GM23338 (cell line): ENCODE data around the gene PIAS1. TPM values are rescaled to one million over a fixed set of nuclear protein-coding genes. Genes with fewer than 3 reads are reported as not detected.

Source experiments
- ATAC-seq: fragments of 200-7000 bp; cut with Tn5 transposase; 3 replicates; pipeline ENCODE4 v1.9.1; 2020
- DNase-seq: peaks from one replicate; pipeline ENCODE4 v3.0.0-alpha.2; 2015; ENCODE audit warnings: low spot score
- H2AFZ ChIP-seq: fragments of 200-600 bp; sonication (generic); 2 replicates; pipeline ENCODE4 v1.8.0; 2016; ENCODE audit warnings: antibody characterized with exemption, mild to moderate bottlenecking, moderate library complexity
- H3F3A ChIP-seq: fragments of 200-600 bp; sonication (generic); replicated peaks from 2 replicates; pipeline ENCODE4 v1.8.0; 2017; ENCODE audit warnings: antibody characterized with exemption, mixed run types, low read depth
- H3K27ac ChIP-seq: fragments of 200-600 bp; sonication (generic); 2 replicates; pipeline ENCODE4 v1.6.1; 2016; ENCODE audit warnings: low read depth
- H3K27me3 ChIP-seq: fragments of 200-600 bp; sonication (generic); 2 replicates; pipeline ENCODE4 v1.8.0; 2016; ENCODE audit warnings: mild to moderate bottlenecking, mixed run types, moderate library complexity; ENCODE audit not compliant: insufficient read depth
- H3K36me3 ChIP-seq: fragments of 200-600 bp; sonication (generic); 2 replicates; pipeline ENCODE4 v1.8.0; 2016; ENCODE audit warnings: mild to moderate bottlenecking; ENCODE audit not compliant: insufficient read depth
- H3K4me1 ChIP-seq: fragments of 200-600 bp; sonication (generic); 2 replicates; pipeline ENCODE4 v1.8.0; 2016; ENCODE audit warnings: mild to moderate bottlenecking, moderate library complexity; ENCODE audit not compliant: insufficient read depth
- H3K4me2 ChIP-seq: fragments of 200-600 bp; sonication (generic); 2 replicates; pipeline ENCODE4 v1.7.1; 2017; ENCODE audit warnings: mixed run types
- H3K4me3 ChIP-seq: fragments of 200-600 bp; sonication (generic); 2 replicates; pipeline ENCODE4 v1.6.1; 2016; ENCODE audit warnings: mixed run types
- H3K79me2 ChIP-seq: fragments of 200-600 bp; sonication (generic); replicated peaks from 2 replicates; pipeline ENCODE4 v1.8.0; 2017; ENCODE audit warnings: mild to moderate bottlenecking; ENCODE audit not compliant: insufficient read depth
- H3K9me2 ChIP-seq: fragments of 200-600 bp; sonication (generic); 2 replicates; pipeline ENCODE4 v1.8.0; 2017; ENCODE audit not compliant: insufficient read depth
- H4K20me1 ChIP-seq: fragments of 200-600 bp; sonication (generic); replicated peaks from 2 replicates; pipeline ENCODE4 v1.8.0; 2017; ENCODE audit warnings: mild to moderate bottlenecking; ENCODE audit not compliant: insufficient read depth
- H3K27ac Mint-ChIP-seq: 2 replicates; pipeline ENCODE4 v1.8.0; 2020; ENCODE audit warnings: inconsistent platforms, mild to moderate bottlenecking, moderate library complexity, mixed read lengths
- H3K27me3 Mint-ChIP-seq: 3 replicates; pipeline ENCODE4 v1.8.0; 2022; ENCODE audit warnings: low read depth, mild to moderate bottlenecking, moderate library complexity, mixed read lengths, inconsistent platforms; ENCODE audit not compliant: insufficient read depth, poor library complexity
- H3K36me3 Mint-ChIP-seq: 3 replicates; pipeline ENCODE4 v1.8.0; 2021; ENCODE audit warnings: low read depth, mild to moderate bottlenecking, inconsistent platforms, moderate library complexity, mixed read lengths
- H3K4me1 Mint-ChIP-seq: 3 replicates; pipeline ENCODE4 v1.8.0; 2020; ENCODE audit warnings: mild to moderate bottlenecking, inconsistent platforms, mixed read lengths
- H3K4me3 Mint-ChIP-seq: 3 replicates; pipeline ENCODE4 v1.8.0; 2021; ENCODE audit warnings: moderate library complexity, mild to moderate bottlenecking, inconsistent platforms, mixed read lengths
- H3K9me3 Mint-ChIP-seq: 3 replicates; pipeline ENCODE4 v1.8.0; 2020; ENCODE audit warnings: moderate library complexity, mild to moderate bottlenecking, inconsistent platforms, mixed read lengths
- CREB1 ChIP-seq: fragments of 250-450 bp; sonication (Bioruptor Pico); IDR thresholded peaks from 2 replicates; pipeline ENCODE4 v1.5.0; 2020; ENCODE audit warnings: low read depth, mild to moderate bottlenecking, moderate library complexity
- EZH2 ChIP-seq: fragments of 200-600 bp; sonication (generic); IDR thresholded peaks from one replicate; pipeline ENCODE4 v1.8.0; 2017; ENCODE audit warnings: antibody characterized with exemption, mild to moderate bottlenecking, low read depth; ENCODE audit not compliant: unreplicated experiment
- NANOG ChIP-seq: IDR thresholded peaks from 2 replicates; pipeline ENCODE4 v1.6.1; 2016; ENCODE audit warnings: antibody characterized with exemption, borderline replicate concordance
- POLR2AphosphoS5 ChIP-seq: IDR thresholded peaks from 2 replicates; pipeline ENCODE4 v1.6.1; 2016; ENCODE audit warnings: antibody characterized with exemption, low read depth
- REST ChIP-seq: IDR thresholded peaks from one replicate; pipeline ENCODE4 v1.6.1; 2018; ENCODE audit warnings: antibody characterized with exemption; ENCODE audit not compliant: unreplicated experiment
- ZNF462 ChIP-seq: fragments of 250-450 bp; sonication (Bioruptor Pico); IDR thresholded peaks from 2 replicates; pipeline ENCODE4 v1.5.0; 2020; ENCODE audit warnings: mild to moderate bottlenecking, moderate library complexity
- polyA plus RNA-seq: library from polyadenylated mRNA; unstranded; fragments of >200 nt; fragmentation: Nextera tagmentation; extraction: Ambion mirVana; gene quantifications from 2 replicates; pipeline ENCODE4 v1.2.1, GENCODE V29; 2016
- total RNA-seq: library from RNA; depleted of rRNA; stranded (reverse); fragments of >200 nt; shearing (Covaris generic); gene quantifications from 2 replicates; pipeline ENCODE4 v1.2.3, GENCODE V29; 2014
- TF ChIP-seq, protein P1 (sequence below), 2 experiments: fragments of 200-600 bp in 1 of 2; sonication (generic) in 1 of 2; conservative IDR thresholded peaks; 2 replicates each; pipeline versions ENCODE4 v1.5.1 to v1.6.1; 2016 to 2017; ENCODE audit warnings: antibody characterized with exemption in 2 of 2, low read depth in 2 of 2, mild to moderate bottlenecking in 2 of 2, moderate library complexity in 1 of 2
- TF ChIP-seq, protein P2 (sequence below): IDR thresholded peaks from 2 replicates; pipeline ENCODE4 v1.6.1; 2016; ENCODE audit warnings: antibody characterized with exemption

PIAS1 gene
- total and polyA plus RNA-seq, 2 experiments from 2014 or later: 30.7 to 32.1 TPM

GRCh38 chr15:68201153-68201878 lies 147.2 kb downstream of the PIAS1 start (continued):
- TF ChIP-seq ZNF462 (CRISPR knock-in tag): no peak
- no peak for TF ChIP-seq NANOG
- no peak for TF ChIP-seq EZH2
- no peak for TF ChIP-seq CREB1 (CRISPR knock-in tag)
- no peak for TF ChIP-seq POLR2AphosphoS5
- TF ChIP-seq, protein P1, sequence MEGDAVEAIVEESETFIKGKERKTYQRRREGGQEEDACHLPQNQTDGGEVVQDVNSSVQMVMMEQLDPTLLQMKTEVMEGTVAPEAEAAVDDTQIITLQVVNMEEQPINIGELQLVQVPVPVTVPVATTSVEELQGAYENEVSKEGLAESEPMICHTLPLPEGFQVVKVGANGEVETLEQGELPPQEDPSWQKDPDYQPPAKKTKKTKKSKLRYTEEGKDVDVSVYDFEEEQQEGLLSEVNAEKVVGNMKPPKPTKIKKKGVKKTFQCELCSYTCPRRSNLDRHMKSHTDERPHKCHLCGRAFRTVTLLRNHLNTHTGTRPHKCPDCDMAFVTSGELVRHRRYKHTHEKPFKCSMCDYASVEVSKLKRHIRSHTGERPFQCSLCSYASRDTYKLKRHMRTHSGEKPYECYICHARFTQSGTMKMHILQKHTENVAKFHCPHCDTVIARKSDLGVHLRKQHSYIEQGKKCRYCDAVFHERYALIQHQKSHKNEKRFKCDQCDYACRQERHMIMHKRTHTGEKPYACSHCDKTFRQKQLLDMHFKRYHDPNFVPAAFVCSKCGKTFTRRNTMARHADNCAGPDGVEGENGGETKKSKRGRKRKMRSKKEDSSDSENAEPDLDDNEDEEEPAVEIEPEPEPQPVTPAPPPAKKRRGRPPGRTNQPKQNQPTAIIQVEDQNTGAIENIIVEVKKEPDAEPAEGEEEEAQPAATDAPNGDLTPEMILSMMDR (conservative IDR thresholded peaks at IDR 0.05; ENCODE audit: low read depth in 2 of 2): no peak

DNA sequence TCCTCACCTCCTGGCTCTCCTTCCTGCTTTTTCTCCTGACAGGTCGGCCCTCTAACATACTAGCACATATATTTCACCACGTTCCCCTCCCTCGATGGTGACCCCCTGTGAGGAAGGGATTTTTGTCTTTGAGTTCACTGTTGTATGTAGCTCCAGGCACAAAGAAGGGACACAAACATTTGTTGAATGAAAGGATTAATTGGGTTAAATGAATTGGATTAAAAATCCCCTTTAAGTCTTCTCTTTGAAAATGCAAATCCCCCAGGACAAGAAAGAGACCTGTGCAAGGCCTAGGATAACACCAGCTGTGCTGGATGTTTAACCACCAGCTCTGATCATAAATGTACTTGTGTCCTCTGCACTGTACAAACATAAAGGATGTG lies 147.8 kb downstream of the PIAS1 start:
- peaks cover 26% of the 10 kb centered on the region for H4K20me1 ChIP-seq
- H3K27me3 Mint-ChIP-seq: peaks cover 21% of the 10 kb centered on the region
- H3K27ac ChIP-seq: no peak overlapping the region
- DNase-seq: no peak
- no peaks in the 10 kb centered on the region for H3K27me3 ChIP-seq
- peaks cover 53% of the 10 kb centered on the region for H3K4me1 Mint-ChIP-seq
- no peaks in the 10 kb centered on the region for H3K9me2 ChIP-seq
- H3K4me1 ChIP-seq: peaks cover 41% of the 10 kb centered on the region
- H3K9me3 Mint-ChIP-seq: no peaks in the 10 kb centered on the region
- H3K4me3 ChIP-seq: no peak overlapping the region
- peaks cover 11% of the 10 kb centered on the region; the same call in 2 of the 3 replicates for H3K36me3 Mint-ChIP-seq
- H3K79me2 ChIP-seq: peaks cover 20% of the 10 kb centered on the region; the same call in 1 of the 2 replicates
- 0 out of 2 replicates have a peak overlapping the region, but pooled peaks have one; percentile 45 for H3K4me2 ChIP-seq
- H3K36me3 ChIP-seq: no peaks in the 10 kb centered on the region
- peaks cover 8% of the 10 kb centered on the region; the same call in 1 of the 2 replicates for H3F3A ChIP-seq
- H3K4me3 Mint-ChIP-seq: no peak overlapping the region
- no peak overlapping the region for H3K27ac Mint-ChIP-seq
- no peak overlapping the region for H2AFZ ChIP-seq
- ATAC-seq: no peak
- no peak for TF ChIP-seq REST
- TF ChIP-seq, protein P2, sequence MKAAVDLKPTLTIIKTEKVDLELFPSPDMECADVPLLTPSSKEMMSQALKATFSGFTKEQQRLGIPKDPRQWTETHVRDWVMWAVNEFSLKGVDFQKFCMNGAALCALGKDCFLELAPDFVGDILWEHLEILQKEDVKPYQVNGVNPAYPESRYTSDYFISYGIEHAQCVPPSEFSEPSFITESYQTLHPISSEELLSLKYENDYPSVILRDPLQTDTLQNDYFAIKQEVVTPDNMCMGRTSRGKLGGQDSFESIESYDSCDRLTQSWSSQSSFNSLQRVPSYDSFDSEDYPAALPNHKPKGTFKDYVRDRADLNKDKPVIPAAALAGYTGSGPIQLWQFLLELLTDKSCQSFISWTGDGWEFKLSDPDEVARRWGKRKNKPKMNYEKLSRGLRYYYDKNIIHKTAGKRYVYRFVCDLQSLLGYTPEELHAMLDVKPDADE: no peak
- TF ChIP-seq, protein P1 (conservative IDR thresholded peaks at IDR 0.05; ENCODE audit: low read depth in 2 of 2): no peak
- no peak for TF ChIP-seq CREB1 (CRISPR knock-in tag)
- TF ChIP-seq NANOG: no peak
